SJCRH30 (cell line): ENCODE data around the gene RPTOR. TPM values are rescaled to one million over a fixed set of nuclear protein-coding genes. Genes with fewer than 3 reads are reported as not detected.
A peak's percentile ranks its signal among the peaks of the same experiment; 100 is the strongest.

Source experiments
- DNase-seq, 2 experiments: peaks; one replicate each; pipeline ENCODE4 v3.0.0-alpha.2; 2015 to 2020
- H3K27ac ChIP-seq: fragments of 250-450 bp; sonication (Bioruptor Pico); 2 replicates; pipeline ENCODE4 v1.5.1; 2020; ENCODE audit warnings: mild to moderate bottlenecking, moderate library complexity
- H3K27me3 ChIP-seq: fragments of 250-450 bp; sonication (Bioruptor Pico); 2 replicates; pipeline ENCODE4 v1.5.1; 2020; ENCODE audit warnings: mild to moderate bottlenecking, moderate library complexity
- H3K36me3 ChIP-seq: fragments of 250-450 bp; sonication (Bioruptor Pico); 2 replicates; pipeline ENCODE4 v1.5.1; 2020; ENCODE audit warnings: mild to moderate bottlenecking, moderate library complexity
- H3K4me1 ChIP-seq: fragments of 250-450 bp; sonication (Bioruptor Pico); 2 replicates; pipeline ENCODE4 v1.5.1; 2020; ENCODE audit warnings: mild to moderate bottlenecking, moderate library complexity
- H3K4me3 ChIP-seq: fragments of 250-450 bp; sonication (Bioruptor Pico); 2 replicates; pipeline ENCODE4 v1.5.1; 2020; ENCODE audit warnings: mild to moderate bottlenecking, moderate library complexity
- H3K9me3 ChIP-seq: fragments of 250-450 bp; sonication (Bioruptor Pico); replicated peaks from 2 replicates; pipeline ENCODE4 v1.5.1; 2020; ENCODE audit warnings: mild to moderate bottlenecking, moderate library complexity
- total RNA-seq: library from RNA; depleted of rRNA; stranded (reverse); fragments of >200 nt; shearing (Covaris generic); gene quantifications from 2 replicates; pipeline ENCODE4 v1.2.3, GENCODE V29; 2014

RPTOR gene
- total RNA-seq, 1 experiment from 2014 or later: 43.6 TPM

DNA sequence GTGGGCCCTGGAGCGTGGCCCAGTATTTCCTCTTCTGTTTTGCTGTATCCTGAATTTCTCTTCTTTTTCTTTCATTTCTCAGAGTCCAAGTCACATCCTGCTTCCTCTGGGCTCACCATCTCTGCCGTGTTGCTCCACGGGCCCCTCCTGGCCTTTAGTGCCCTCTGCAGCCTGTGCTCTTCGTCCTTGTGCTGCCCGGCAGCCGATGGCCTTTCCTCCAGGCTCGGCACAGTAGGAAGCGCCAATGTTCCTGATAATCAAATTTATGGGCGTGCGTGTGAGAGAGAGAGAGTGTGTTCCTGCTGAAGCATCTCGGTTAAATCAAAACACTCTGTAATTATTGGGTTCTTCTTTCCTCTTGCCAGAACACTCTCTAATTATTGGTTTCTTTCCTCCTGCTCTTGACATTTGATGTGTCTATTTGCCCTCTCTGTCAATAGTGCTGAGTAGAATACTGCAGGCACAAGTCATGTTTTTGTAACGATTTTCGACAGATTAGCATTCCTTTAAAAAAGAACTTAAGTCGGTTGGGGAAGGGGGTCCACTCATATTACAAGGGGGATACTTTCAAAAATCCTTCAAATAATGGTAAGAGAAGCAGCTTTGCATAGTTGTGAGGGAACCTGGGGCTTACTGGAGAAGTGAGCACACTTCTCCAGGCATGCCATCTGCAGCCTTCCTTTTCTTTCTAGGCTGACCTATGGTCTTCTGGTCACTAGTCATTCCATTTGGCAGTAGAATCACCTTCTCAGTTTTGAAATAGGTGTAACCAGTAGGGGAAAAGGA, 126.6 kb downstream of the RPTOR start:
- Histone ChIP-seq H3K27me3 (no peaks in the 10 kb centered on the region), H3K36me3 (peaks cover 3% of the 10 kb centered on the region), H3K9me3 (peaks cover 5% of the 10 kb centered on the region; the same call in 1 of the 2 replicates), H3K4me3 (no peak overlapping the region), H3K4me1 (no peaks in the 10 kb centered on the region), H3K27ac (no peak overlapping the region)
- DNase-seq: no peak

DNA sequence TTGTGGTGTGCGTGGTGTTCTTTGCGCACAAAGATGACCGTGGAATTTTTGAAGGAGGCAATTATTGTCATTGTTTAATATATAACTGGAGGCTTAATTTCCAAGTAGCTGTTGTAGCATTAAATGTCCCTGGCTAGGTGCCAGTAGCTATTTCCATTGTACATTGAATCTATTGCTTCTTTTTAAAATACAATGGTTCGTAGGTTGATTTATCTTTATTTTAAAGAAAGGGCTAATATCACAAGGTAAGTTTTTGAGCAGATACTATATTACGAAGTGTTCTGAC, 127.1 kb downstream of the RPTOR start:
- Histone ChIP-seq H3K27ac (no peak overlapping the region), H3K9me3 (peaks cover 5% of the 10 kb centered on the region; the same call in 1 of the 2 replicates), H3K4me1 (no peaks in the 10 kb centered on the region), H3K36me3 (peaks cover 3% of the 10 kb centered on the region), H3K27me3 (no peaks in the 10 kb centered on the region), H3K4me3 (no peak overlapping the region)
- DNase-seq: no peak

DNA sequence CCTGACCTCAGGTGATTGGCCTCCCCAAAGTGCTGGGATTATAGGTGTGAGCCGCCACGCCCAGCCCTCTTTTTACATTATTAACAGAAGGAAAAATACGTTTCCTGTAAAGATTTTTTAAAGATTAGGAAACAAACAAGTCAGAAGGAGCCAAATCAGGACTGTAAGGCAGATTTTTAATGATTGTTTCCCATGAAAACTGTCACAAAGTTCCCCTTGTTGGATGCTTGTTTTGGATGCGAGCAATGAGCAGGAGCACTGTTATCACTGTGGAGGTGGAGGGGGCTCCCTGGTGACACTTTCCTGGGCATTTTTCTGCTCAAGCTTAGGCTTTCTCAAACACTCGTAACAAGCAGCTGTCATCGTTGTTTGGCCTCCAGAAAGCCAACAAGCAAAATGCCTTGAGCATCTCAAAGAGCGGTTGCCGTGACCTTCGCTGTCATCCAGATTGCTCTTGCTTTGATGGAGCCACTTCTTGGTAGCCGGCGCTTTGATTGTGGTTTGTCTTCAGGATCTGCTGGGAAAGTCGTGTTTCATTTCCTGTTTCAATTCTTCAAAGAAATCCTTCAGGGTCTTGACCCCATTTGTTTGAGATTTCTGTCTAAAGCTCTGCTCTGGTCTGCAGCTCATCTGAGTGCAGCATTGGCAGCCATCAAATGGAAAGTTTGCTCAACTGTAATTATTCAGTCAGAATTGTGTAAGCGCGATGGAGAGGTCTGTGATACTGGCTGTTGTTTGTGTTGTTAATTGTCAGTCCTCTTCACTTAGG, 128.7 kb downstream of the RPTOR start:
- Histone ChIP-seq H3K27me3 (no peaks in the 10 kb centered on the region), H3K4me1 (no peaks in the 10 kb centered on the region), H3K36me3 (peaks cover 3% of the 10 kb centered on the region), H3K9me3 (peaks cover 5% of the 10 kb centered on the region; the same call in 1 of the 2 replicates), H3K27ac (no peak overlapping the region), H3K4me3 (no peak overlapping the region)
- DNase-seq: no peak

DNA sequence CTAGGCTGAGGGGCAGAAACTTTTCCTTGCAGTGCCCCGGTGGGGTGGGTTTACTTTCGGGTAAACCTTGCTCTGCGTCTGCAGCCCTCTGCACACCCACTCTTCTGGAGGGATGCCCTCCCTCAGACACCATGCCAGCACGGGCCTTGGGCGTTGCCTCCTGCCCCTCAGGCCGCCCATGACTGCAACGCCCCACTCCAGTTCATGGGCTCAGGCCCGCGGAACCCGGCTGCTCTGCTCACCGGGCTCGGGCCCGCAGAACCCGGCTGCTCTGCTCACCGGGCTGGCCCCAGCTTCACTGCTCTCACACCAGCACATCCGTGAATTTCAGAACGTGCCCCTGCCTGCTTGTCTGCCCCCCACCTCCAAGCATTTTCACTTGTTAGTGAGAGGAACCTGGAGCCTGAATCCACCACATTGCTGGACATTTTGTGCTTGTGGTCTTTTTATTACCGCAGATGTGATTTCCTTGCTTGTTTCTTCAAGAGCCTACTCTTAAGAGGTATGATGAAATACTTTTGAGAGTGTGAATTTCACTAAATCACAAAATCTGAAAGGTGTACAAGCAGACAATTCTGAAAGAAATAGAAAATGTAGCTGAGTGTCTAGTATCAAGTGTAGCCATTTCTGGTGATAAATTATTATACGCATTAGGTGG, 130.9 kb downstream of the RPTOR start:
- no peak overlapping the region for H3K4me3 ChIP-seq
- no peaks in the 10 kb centered on the region for H3K4me1 ChIP-seq
- H3K27ac ChIP-seq: no peak overlapping the region
- DNase-seq: no peak
- peaks cover 5% of the 10 kb centered on the region; the same call in 1 of the 2 replicates for H3K9me3 ChIP-seq
- peaks cover 3% of the 10 kb centered on the region for H3K36me3 ChIP-seq
- no peaks in the 10 kb centered on the region for H3K27me3 ChIP-seq

DNA sequence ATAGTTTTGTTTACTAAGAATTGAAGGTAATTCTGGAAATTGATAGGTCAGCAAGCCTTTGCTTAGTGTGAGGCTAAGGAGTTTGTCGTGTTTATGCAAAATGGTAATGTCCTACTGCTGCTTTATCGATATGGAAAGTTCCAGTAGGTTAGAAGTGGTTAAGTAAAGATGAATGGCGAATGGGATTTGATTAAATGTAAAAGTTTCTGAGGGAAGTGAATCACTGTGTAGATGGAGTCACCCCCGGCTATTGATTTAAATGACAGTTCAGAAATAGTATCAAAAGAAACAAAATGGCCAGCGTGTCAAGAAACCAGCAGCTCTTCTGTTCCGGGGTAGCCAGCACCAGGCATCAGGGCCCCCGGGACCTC, 131.4 kb downstream of the RPTOR start:
- no peak for DNase-seq
- no peaks in the 10 kb centered on the region for H3K4me1 ChIP-seq
- no peak overlapping the region for H3K4me3 ChIP-seq
- H3K36me3 ChIP-seq: peaks cover 3% of the 10 kb centered on the region
- H3K27ac ChIP-seq: no peak overlapping the region
- peaks cover 5% of the 10 kb centered on the region; the same call in 1 of the 2 replicates for H3K9me3 ChIP-seq
- H3K27me3 ChIP-seq: no peaks in the 10 kb centered on the region

DNA sequence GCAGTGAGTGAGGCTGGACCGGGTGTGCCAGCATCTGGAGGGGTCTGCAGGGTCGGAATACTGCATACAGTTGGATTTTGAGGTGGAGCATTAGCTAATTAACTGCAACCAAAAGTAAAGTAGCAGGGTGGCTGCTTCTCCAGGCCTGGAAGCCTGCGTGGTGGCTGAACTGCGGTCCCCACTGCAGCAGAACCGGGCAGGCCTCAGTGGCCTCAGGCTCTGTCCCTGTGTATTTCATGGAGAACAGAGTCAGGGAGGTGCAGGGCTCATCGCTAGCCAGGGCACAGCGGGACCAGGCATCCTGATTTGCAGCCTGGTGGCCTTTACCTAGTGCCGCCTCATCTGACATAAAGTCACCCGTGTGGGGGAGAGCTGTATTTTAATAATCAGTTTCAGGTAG, 131.9 kb downstream of the RPTOR start:
- H3K27ac ChIP-seq: no peak overlapping the region
- H3K27me3 ChIP-seq: no peaks in the 10 kb centered on the region
- H3K4me3 ChIP-seq: no peak overlapping the region
- DNase-seq: no peak
- H3K4me1 ChIP-seq: no peaks in the 10 kb centered on the region
- H3K9me3 ChIP-seq: peaks cover 5% of the 10 kb centered on the region; the same call in 1 of the 2 replicates
- H3K36me3 ChIP-seq: peaks cover 3% of the 10 kb centered on the region; the same call in 1 of the 2 replicates

DNA sequence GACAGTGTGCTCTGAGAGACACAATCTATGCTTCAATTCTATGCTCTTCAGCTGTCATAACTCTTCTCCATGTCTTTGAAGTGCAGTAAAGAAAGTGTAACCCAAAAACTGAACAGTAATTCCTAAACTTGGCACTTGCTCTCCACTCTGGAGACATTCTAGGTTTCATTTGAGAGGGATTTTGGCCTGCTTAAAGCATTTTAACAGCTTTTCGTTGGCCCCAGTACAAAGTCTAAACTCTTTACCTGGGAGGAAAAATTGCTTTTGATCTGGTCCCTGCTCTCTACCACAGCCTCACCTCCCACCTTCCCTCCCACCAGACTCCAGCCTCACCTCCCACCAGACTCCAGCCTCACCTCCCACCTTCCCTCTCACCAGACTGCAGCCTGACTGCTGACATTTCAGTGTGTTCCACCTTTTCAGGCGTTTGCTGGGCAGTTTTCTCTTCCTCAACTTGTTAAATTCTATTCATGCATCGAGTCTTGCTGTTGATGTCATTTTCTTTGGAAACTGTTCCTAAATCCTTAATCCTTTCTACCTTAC, 132.6 kb downstream of the RPTOR start:
- Histone ChIP-seq H3K27ac (no peak overlapping the region), H3K9me3 (no peaks in the 10 kb centered on the region), H3K36me3 (no peaks in the 10 kb centered on the region), H3K4me3 (no peak overlapping the region), H3K27me3 (no peaks in the 10 kb centered on the region), H3K4me1 (no peaks in the 10 kb centered on the region)
- no peak for DNase-seq

DNA sequence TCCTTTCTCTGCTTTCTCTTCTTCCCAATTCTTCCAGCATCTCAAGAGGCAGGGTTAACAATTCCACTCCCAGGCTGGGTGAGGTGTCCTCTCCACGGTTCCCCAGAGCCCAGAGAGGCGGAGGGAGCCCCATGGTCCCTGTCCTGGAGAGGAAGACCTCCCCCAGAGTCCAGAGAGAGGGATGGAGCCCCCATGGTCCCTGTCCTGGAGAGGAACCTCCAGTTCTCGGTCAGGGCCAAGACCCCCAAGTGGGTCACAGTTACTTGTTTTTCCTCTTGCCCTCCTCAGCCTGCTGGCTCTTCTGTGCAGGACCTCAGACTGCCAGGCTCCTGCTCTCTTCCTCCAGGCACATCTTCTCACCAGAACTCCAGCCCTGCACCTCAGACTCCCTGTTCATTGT, 135.2 kb downstream of the RPTOR start:
- Histone ChIP-seq H3K9me3 (no peaks in the 10 kb centered on the region), H3K27ac (no peak overlapping the region), H3K4me3 (no peak overlapping the region), H3K27me3 (no peaks in the 10 kb centered on the region), H3K4me1 (no peaks in the 10 kb centered on the region), H3K36me3 (peaks cover 2% of the 10 kb centered on the region; the same call in 1 of the 2 replicates)
- DNase-seq: no peak

DNA sequence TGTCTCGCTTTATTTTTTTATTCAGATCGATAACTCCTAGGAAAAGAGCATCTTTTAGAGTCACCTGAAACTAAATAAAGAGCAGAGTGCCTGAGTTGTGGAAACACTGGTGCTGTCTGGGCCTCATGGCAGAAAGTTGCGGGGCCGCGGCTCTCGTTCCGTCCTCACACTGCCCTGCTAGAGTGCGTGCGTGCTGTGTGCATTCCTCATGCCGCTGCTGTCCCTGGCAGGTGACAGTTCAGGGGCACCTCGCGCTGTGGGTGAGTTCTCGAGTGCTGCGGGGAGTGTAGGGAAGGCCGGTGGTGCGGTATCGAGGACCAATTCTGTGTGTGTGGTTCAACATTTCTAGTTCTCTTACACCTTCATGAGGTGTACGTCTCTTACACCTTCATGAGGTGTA, 136.6 kb downstream of the RPTOR start:
- H3K36me3 ChIP-seq: peaks cover 5% of the 10 kb centered on the region; the same call in 1 of the 2 replicates
- H3K27me3 ChIP-seq: no peaks in the 10 kb centered on the region
- no peak overlapping the region for H3K27ac ChIP-seq
- no peak overlapping the region for H3K4me3 ChIP-seq
- no peaks in the 10 kb centered on the region for H3K4me1 ChIP-seq
- DNase-seq: no peak
- H3K9me3 ChIP-seq: no peaks in the 10 kb centered on the region

DNA sequence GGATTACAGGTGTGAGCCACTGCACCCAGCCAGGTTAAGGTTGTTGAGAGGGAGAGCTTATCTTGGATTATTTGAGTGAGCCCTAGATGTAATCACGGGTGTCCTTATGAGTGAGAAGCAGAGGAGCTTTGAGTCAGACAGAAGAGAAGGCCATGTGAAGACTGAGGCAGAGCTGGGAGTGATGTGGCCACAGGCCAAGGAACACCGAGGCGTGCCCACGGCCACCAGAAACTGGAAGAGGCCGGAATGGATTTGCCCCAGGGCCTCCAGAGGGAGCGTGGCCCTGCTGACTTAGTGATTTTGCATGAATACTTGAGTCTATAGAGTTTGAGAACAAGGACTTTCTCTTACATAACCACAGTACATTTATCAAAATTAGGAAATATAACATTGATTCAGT, 137.7 kb downstream of the RPTOR start:
- Histone ChIP-seq H3K4me3 (no peak overlapping the region), H3K27ac (no peak overlapping the region), H3K36me3 (peaks cover 5% of the 10 kb centered on the region; the same call in 1 of the 2 replicates), H3K9me3 (no peaks in the 10 kb centered on the region), H3K27me3 (no peaks in the 10 kb centered on the region), H3K4me1 (no peaks in the 10 kb centered on the region)
- no peak for DNase-seq

DNA sequence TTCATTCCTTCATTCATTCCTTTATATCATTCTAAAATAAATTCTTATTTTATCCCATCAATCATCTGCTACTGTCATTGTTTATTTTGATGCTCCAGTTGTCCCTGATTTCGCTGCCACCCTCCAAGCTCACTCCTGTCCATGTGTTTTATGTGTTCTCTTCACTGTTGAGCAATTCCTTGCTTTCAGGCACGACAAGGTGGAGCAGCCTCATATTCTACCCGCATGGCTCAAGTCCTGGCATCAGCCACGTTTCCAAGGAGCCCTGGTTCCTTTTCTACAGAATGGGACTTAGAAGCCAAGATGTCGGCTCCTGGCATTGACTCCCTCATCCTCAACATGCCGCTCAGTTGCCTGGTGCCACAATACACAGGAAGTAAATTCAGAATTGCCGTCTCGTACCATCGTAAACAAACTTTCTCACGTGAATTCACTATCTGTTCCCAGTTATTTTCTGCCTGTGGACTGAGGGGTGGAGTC, 139.0 kb downstream of the RPTOR start:
- no peaks in the 10 kb centered on the region for H3K4me1 ChIP-seq
- no peaks in the 10 kb centered on the region for H3K9me3 ChIP-seq
- no peak for DNase-seq
- H3K27ac ChIP-seq: no peak overlapping the region
- H3K36me3 ChIP-seq: peaks cover 5% of the 10 kb centered on the region; the same call in 1 of the 2 replicates
- H3K27me3 ChIP-seq: no peaks in the 10 kb centered on the region
- H3K4me3 ChIP-seq: no peak overlapping the region

DNA sequence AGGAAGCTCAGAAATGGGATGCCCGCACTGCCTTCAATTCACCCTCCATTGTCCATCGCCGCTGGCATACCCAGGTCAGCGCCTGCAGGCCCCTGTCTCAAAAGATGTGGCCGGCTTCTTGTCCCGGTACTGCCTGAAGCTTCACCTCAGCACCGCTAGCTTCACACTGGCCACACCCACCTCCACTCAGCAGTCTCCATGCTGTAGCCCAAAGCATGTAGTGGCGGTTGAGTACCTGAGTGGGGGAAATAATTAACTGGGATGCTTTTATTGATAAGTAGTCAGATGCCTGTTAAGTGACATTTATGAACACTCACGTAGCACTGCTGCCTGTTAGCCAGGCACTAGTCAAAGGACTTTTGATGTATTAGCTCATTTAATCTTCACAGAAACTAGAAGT, 143.2 kb downstream of the RPTOR start:
- Histone ChIP-seq H3K36me3 (peaks cover 5% of the 10 kb centered on the region; the same call in 1 of the 2 replicates), H3K27ac (no peak overlapping the region), H3K9me3 (no peaks in the 10 kb centered on the region), H3K4me3 (no peak overlapping the region), H3K27me3 (no peaks in the 10 kb centered on the region), H3K4me1 (peaks cover 11% of the 10 kb centered on the region)
- DNase-seq: no peak

DNA sequence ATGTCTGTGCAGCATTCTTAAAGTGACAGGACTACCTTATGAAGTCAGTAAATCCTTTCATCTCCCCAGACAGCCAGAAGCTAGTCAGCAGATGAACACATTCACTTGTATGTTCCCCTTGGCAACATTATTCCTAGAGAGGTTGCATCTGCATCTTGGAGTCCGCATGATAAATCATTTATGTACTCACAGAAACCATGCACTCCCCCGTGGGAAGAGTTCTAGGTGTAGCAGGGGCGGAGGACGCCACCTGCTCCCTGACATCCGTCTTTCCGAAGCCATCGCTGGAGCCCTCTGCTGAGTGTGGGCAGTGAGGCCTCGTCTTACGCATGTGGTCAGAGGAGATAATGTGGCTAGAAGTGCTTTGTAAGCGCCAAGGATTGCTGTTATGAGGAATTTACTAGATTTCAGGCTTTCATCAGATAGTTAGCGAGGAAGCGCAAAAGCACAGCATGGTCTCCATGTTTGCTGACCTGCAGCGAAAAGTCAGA, 144.5 kb downstream of the RPTOR start:
- no peaks in the 10 kb centered on the region for H3K27me3 ChIP-seq
- no peak overlapping the region for H3K4me3 ChIP-seq
- H3K4me1 ChIP-seq: peaks cover 21% of the 10 kb centered on the region
- H3K9me3 ChIP-seq: no peaks in the 10 kb centered on the region
- H3K27ac ChIP-seq: no peak overlapping the region
- H3K36me3 ChIP-seq: 0 out of 2 replicates have a peak, but pooled peaks cover 3% of the 10 kb centered on the region
- peak; percentile 49 to 66 for DNase-seq

DNA sequence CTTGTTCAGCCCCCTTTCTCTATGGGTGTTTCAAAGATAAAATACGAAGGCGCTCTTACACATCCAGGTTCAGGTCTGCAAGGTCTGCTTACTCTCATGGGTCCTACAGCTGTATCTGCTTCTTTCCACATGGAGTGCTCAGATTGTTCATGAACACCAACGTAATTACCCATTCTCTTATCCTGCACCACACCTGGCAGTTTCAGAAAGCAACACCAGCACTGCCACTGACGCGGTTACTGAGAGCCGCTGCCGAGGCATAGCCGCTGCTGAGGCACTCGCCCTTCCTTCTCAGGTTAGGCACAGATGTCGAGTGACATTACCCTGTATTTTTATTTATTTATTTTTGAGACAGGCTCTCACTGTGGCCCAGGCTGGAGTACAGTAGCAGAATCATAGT, 147.1 kb downstream of the RPTOR start:
- no peak overlapping the region for H3K27ac ChIP-seq
- H3K36me3 ChIP-seq: no peaks in the 10 kb centered on the region
- no peak for DNase-seq
- peaks cover 33% of the 10 kb centered on the region for H3K4me1 ChIP-seq
- no peaks in the 10 kb centered on the region for H3K9me3 ChIP-seq
- H3K4me3 ChIP-seq: no peak overlapping the region
- no peaks in the 10 kb centered on the region for H3K27me3 ChIP-seq
